Non-pigmented ciliary epithelial cell (primary cell): ENCODE results near the gene PIERCE2.
"Not testable (repeated sequence)": the region's sequence is repeated elsewhere in the genome, so short reads cannot be mapped to it uniquely, and the experiment has no call there.

ENCODE experiments used
- DNase-seq: peaks from one replicate; pipeline ENCODE4 v3.0.0-alpha.2; 2010; ENCODE audit warnings: low read depth

Gene PIERCE2

GRCh38 chr15:55434989-55435825 is 26.9 kb downstream of the PIERCE2 start:
- DNase-seq = peak; percentile 20

GRCh38 chr15:55443141-55443540 is 34.8 kb downstream of the PIERCE2 start:
- DNase-seq = not testable (repeated sequence)

- not testable (repeated sequence) for DNase-seq
Measured at GRCh38 chr15:55445936-55446335, 37.6 kb downstream of the PIERCE2 start.

GRCh38 chr15:55446379-55447029 is 38.2 kb downstream of the PIERCE2 start:
- not testable (repeated sequence) for DNase-seq

- not testable (repeated sequence) for DNase-seq
Measured at GRCh38 chr15:55447030-55447394, 38.7 kb downstream of the PIERCE2 start.

GRCh38 chr15:55457401-55458022 is 49.2 kb downstream of the PIERCE2 start:
- no peak for DNase-seq

GRCh38 chr15:55461447-55461846 is 53.2 kb downstream of the PIERCE2 start:
- DNase-seq = no peak

GRCh38 chr15:55468321-55468720 is 60.0 kb downstream of the PIERCE2 start:
- no peak for DNase-seq
